ENCODE results near the gene CDC37L1. TPM values are rescaled to one million over a fixed set of nuclear protein-coding genes. Genes with fewer than 3 reads are reported as not detected.

CDC37L1 gene
- total and polyA plus RNA-seq, 9 of the 15 experiments (the other 6 are each of a cell fraction or from before 2014, with no cell fraction given): 1.5 to 7.9 (median 6.0) TPM

GRCh38 chr9:4740638-4741364 lies 61.4 kb downstream of the CDC37L1 start, which contains the start of gene AK3 (continued):
- TF ChIP-seq ZNF318 (IDR thresholded peaks at IDR 0.05; ENCODE audit: borderline replicate concordance in 1 of 2, low read depth in 1 of 2) (no peak), SIN3A (IDR thresholded peaks at IDR 0.05; ENCODE audit: borderline replicate concordance in 2 of 2, control insufficient read depth in 1 of 2, low read depth in 2 of 2, low read length in 2 of 2) (peak; percentile 35 to 54; a peak in 2 of 4 replicates), PPARD (CRISPR knock-in tag; IDR thresholded peaks at IDR 0.05) (no peak), TEAD1 (CRISPR knock-in tag; IDR thresholded peaks at IDR 0.05) (peak in 1 of 2 experiments; percentile 74; a peak in 2 of 4 replicates), HCFC1 (IDR thresholded peaks at IDR 0.05; ENCODE audit: low read depth, low read length) (0 out of 2 replicates have a peak, but pooled peaks have one; percentile 22), ADNP (tag; IDR thresholded peaks at IDR 0.05) (no peak), PTBP1 (IDR thresholded peaks at IDR 0.05; ENCODE audit: low read depth, low read length) (no peak), CBX3 (IDR thresholded peaks at IDR 0.05; ENCODE audit: borderline replicate concordance in 1 of 2, low read length in 2 of 2) (no peak), NEUROD1 (IDR thresholded peaks at IDR 0.05; ENCODE audit: borderline replicate concordance, low read depth, low read length, partially characterized antibody) (no peak), TCFL5 (CRISPR knock-in tag; conservative IDR thresholded peaks at IDR 0.05) (no peak), PHB (CRISPR knock-in tag; IDR thresholded peaks at IDR 0.05) (no peak), YBX1 (IDR thresholded peaks at IDR 0.05) (no peak), E2F4 (CRISPR knock-in tag; IDR thresholded peaks at IDR 0.05; ENCODE audit: low read depth) (no peak), ZNF79 (CRISPR knock-in tag; IDR thresholded peaks at IDR 0.05; ENCODE audit: low read depth) (no peak), ZNF511 (CRISPR knock-in tag; IDR thresholded peaks at IDR 0.05) (peak; percentile 85; the same call in 1 of the 2 replicates), ATF1 (CRISPR knock-in tag; IDR thresholded peaks at IDR 0.05) (no peak), ATF1 (tag; IDR thresholded peaks at IDR 0.05) (peak; percentile 52; the same call in 1 of the 2 replicates)
